ENCODE results near the gene QTRT2. TPM values are rescaled to one million over a fixed set of nuclear protein-coding genes. Genes with fewer than 3 reads are reported as not detected.

The QTRT2 gene
- total RNA-seq, 1 donor from 2014 or later: 16.2 TPM

- no peaks in the 10 kb centered on the region for H3K36me3 Mint-ChIP-seq (ENCODE audit: unreplicated experiment)
- peaks cover 5% of the 10 kb centered on the region for H3K9me3 Mint-ChIP-seq (ENCODE audit: unreplicated experiment)
Observed at GRCh38 chr3:114057011-114057347, 442 bp downstream of the QTRT2 start.

DNA sequence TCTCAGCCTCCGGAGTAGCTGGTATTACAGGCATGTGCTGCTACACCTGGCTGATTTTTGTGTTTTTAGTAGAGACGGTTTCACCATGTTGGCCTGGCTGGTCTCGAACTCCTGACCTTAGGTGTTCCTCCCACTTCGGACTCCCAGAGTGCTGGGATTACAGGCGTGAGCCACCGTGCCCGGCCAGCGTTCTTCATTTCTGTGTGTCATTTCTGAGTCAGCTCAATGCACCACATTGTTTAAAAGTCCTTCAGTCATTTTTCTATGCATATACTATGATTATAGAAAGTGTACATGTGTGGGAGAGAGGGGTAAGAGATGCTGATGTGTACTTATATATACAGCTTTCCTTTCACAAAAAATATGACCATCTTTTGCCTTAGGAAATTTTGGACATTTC, 2.1 kb downstream of the QTRT2 start:
- H3K4me1 Mint-ChIP-seq (ENCODE audit: low read depth, unreplicated experiment): peaks cover 4% of the 10 kb centered on the region
- TF ChIP-seq, protein P1, sequence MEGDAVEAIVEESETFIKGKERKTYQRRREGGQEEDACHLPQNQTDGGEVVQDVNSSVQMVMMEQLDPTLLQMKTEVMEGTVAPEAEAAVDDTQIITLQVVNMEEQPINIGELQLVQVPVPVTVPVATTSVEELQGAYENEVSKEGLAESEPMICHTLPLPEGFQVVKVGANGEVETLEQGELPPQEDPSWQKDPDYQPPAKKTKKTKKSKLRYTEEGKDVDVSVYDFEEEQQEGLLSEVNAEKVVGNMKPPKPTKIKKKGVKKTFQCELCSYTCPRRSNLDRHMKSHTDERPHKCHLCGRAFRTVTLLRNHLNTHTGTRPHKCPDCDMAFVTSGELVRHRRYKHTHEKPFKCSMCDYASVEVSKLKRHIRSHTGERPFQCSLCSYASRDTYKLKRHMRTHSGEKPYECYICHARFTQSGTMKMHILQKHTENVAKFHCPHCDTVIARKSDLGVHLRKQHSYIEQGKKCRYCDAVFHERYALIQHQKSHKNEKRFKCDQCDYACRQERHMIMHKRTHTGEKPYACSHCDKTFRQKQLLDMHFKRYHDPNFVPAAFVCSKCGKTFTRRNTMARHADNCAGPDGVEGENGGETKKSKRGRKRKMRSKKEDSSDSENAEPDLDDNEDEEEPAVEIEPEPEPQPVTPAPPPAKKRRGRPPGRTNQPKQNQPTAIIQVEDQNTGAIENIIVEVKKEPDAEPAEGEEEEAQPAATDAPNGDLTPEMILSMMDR (IDR thresholded peaks at IDR 0.05; ENCODE audit: partially characterized antibody, unreplicated experiment): no peak
- no peak for DNase-seq
- peaks cover 4% of the 10 kb centered on the region for H3K27me3 Mint-ChIP-seq (ENCODE audit: unreplicated experiment)
- H3K36me3 Mint-ChIP-seq (ENCODE audit: unreplicated experiment): no peaks in the 10 kb centered on the region
- no peak overlapping the region for H3K27ac Mint-ChIP-seq (ENCODE audit: unreplicated experiment)
- peaks cover 5% of the 10 kb centered on the region for H3K9me3 Mint-ChIP-seq (ENCODE audit: unreplicated experiment)
- no peak overlapping the region for H3K4me3 Mint-ChIP-seq (ENCODE audit: unreplicated experiment)

More at GRCh38 chr3:114057011-114057347, 442 bp downstream of the QTRT2 start:
- TF ChIP-seq, protein P1 (IDR thresholded peaks at IDR 0.05; ENCODE audit: partially characterized antibody, unreplicated experiment): no peak
- peaks cover 4% of the 10 kb centered on the region for H3K4me1 Mint-ChIP-seq (ENCODE audit: low read depth, unreplicated experiment)
- H3K27ac Mint-ChIP-seq (ENCODE audit: unreplicated experiment): peak overlapping the region; percentile 75
- peak overlapping the region; percentile 98 for H3K4me3 Mint-ChIP-seq (ENCODE audit: unreplicated experiment)
- H3K27me3 Mint-ChIP-seq (ENCODE audit: unreplicated experiment): peaks cover 4% of the 10 kb centered on the region
- DNase-seq: no peak

- H3K9me3 Mint-ChIP-seq (ENCODE audit: unreplicated experiment): peaks cover 2% of the 10 kb centered on the region
- peaks cover 4% of the 10 kb centered on the region for H3K27me3 Mint-ChIP-seq (ENCODE audit: unreplicated experiment)
- no peak overlapping the region for H3K4me3 Mint-ChIP-seq (ENCODE audit: unreplicated experiment)
- no peak for DNase-seq
- no peaks in the 10 kb centered on the region for H3K4me1 Mint-ChIP-seq (ENCODE audit: low read depth, unreplicated experiment)
- TF ChIP-seq, protein P1 (IDR thresholded peaks at IDR 0.05; ENCODE audit: partially characterized antibody, unreplicated experiment): no peak
- no peak overlapping the region for H3K27ac Mint-ChIP-seq (ENCODE audit: unreplicated experiment)
- H3K36me3 Mint-ChIP-seq (ENCODE audit: unreplicated experiment): no peaks in the 10 kb centered on the region
Observed at GRCh38 chr3:114060906-114061655, 4.5 kb downstream of the QTRT2 start.

DNA sequence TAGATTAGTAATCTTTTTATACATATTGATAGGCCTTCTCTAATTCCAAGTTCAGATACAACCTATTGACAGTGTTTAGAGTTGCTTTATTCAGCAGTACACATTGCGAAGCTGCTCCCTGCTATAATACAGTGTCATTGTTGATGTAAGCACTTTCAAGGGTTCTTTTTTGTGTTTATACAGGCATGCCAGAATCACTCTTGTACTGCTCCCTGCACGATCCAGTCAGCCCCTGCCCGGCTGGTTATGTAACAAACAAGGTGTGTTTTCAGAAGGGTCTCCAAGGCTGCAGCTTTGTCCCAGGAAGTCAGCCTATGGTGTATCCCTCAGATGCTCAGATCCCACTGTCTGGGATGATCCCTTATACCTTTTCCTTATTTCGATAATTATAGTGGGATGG, 11.3 kb downstream of the QTRT2 start:
- H3K9me3 Mint-ChIP-seq (ENCODE audit: unreplicated experiment): no peaks in the 10 kb centered on the region
- no peaks in the 10 kb centered on the region for H3K27me3 Mint-ChIP-seq (ENCODE audit: unreplicated experiment)
- H3K4me1 Mint-ChIP-seq (ENCODE audit: low read depth, unreplicated experiment): no peaks in the 10 kb centered on the region
- no peak overlapping the region for H3K4me3 Mint-ChIP-seq (ENCODE audit: unreplicated experiment)
- no peaks in the 10 kb centered on the region for H3K36me3 Mint-ChIP-seq (ENCODE audit: unreplicated experiment)
- H3K27ac Mint-ChIP-seq (ENCODE audit: unreplicated experiment): no peak overlapping the region
- TF ChIP-seq, protein P1 (IDR thresholded peaks at IDR 0.05; ENCODE audit: partially characterized antibody, unreplicated experiment): no peak
- no peak for DNase-seq

GRCh38 chr3:114068336-114068735, 11.8 kb downstream of the QTRT2 start:
- H3K36me3 Mint-ChIP-seq (ENCODE audit: unreplicated experiment): no peaks in the 10 kb centered on the region
- no peak overlapping the region for H3K27ac Mint-ChIP-seq (ENCODE audit: unreplicated experiment)
- no peaks in the 10 kb centered on the region for H3K9me3 Mint-ChIP-seq (ENCODE audit: unreplicated experiment)

More at GRCh38 chr3:114068336-114068735, 11.8 kb downstream of the QTRT2 start:
- TF ChIP-seq, protein P1 (IDR thresholded peaks at IDR 0.05; ENCODE audit: partially characterized antibody, unreplicated experiment): no peak
- no peak for DNase-seq
- Mint-ChIP-seq H3K4me3 (ENCODE audit: unreplicated experiment) (no peak overlapping the region), H3K4me1 (ENCODE audit: low read depth, unreplicated experiment) (no peaks in the 10 kb centered on the region), H3K27me3 (ENCODE audit: unreplicated experiment) (no peaks in the 10 kb centered on the region)

All from glutamatergic neuron (in vitro differentiated cells).